Vagina (tissue), 2 donors: ENCODE data around the gene POLR2M.

ENCODE experiments used
- CTCF ChIP-seq, 3 experiments: fragments of 450-650 bp in 2 of 3; fragments of 200-600 bp in 1 of 3; sonication (generic) in 1 of 3; IDR thresholded peaks; one replicate each; pipeline ENCODE4 v1.5.1; 2017 to 2019; ENCODE audit warnings: antibody characterized with exemption in 3 of 3, mild to moderate bottlenecking in 2 of 3, moderate library complexity in 2 of 3
- POLR2A ChIP-seq, 2 donors: fragments of 450-650 bp; IDR thresholded peaks; one replicate each; pipeline ENCODE4 v1.6.1; 2017; ENCODE audit warnings: antibody characterized with exemption in 2 of 2, mild to moderate bottlenecking in 2 of 2, moderate library complexity in 2 of 2
- POLR2AphosphoS5 ChIP-seq, 2 donors: sonication (generic); formaldehyde crosslinking; IDR thresholded peaks; one replicate each; pipeline ENCODE4 v1.9.0; 2017; ENCODE audit warnings: antibody characterized with exemption in 2 of 2, mild to moderate bottlenecking in 2 of 2, low read depth in 1 of 2; ENCODE audit not compliant: insufficient read depth in 1 of 2

- TF ChIP-seq POLR2A (IDR thresholded peaks at IDR 0.05) (no peak), CTCF (IDR thresholded peaks at IDR 0.05) (no peak), POLR2AphosphoS5 (IDR thresholded peaks at IDR 0.05; ENCODE audit: insufficient read depth in 1 of 2, low read depth in 1 of 2) (no peak)
These were observed 29.4 kb downstream of the POLR2M start for GRCh38 chr15:57735891-57736290.
